ENCODE measurements around the gene EPS15.
"Not testable (repeated sequence)": the region's sequence is repeated elsewhere in the genome, so short reads cannot be mapped to it uniquely, and the experiment has no call there.

Gene EPS15

GRCh38 chr1:51421964-51422363, 97.1 kb downstream of the EPS15 start:
- DNase-seq (ENCODE audit: low spot score): peak; percentile 18
- TF ChIP-seq CTCF (IDR thresholded peaks at IDR 0.05; ENCODE audit: extremely low read depth, missing control alignments): no peak

GRCh38 chr1:51420867-51421627, 98.0 kb downstream of the EPS15 start:
- TF ChIP-seq CTCF (IDR thresholded peaks at IDR 0.05; ENCODE audit: extremely low read depth, missing control alignments): no peak
- DNase-seq (ENCODE audit: low spot score): no peak

- DNase-seq (ENCODE audit: low spot score): no peak
- TF ChIP-seq CTCF (IDR thresholded peaks at IDR 0.05; ENCODE audit: extremely low read depth, missing control alignments): no peak
These were observed 100.6 kb downstream of the EPS15 start for GRCh38 chr1:51418384-51418959.

GRCh38 chr1:51417496-51418383, 101.3 kb downstream of the EPS15 start:
- no peak for TF ChIP-seq CTCF (IDR thresholded peaks at IDR 0.05; ENCODE audit: extremely low read depth, missing control alignments)
- no peak for DNase-seq (ENCODE audit: low spot score)

- no peak for DNase-seq (ENCODE audit: low spot score)
- no peak for TF ChIP-seq CTCF (IDR thresholded peaks at IDR 0.05; ENCODE audit: extremely low read depth, missing control alignments)
These were observed 102.2 kb downstream of the EPS15 start for GRCh38 chr1:51416910-51417309.

- no peak for DNase-seq (ENCODE audit: low spot score)
- TF ChIP-seq CTCF (IDR thresholded peaks at IDR 0.05; ENCODE audit: extremely low read depth, missing control alignments): no peak
These were observed 103.1 kb downstream of the EPS15 start for GRCh38 chr1:51415963-51416362.

GRCh38 chr1:51414811-51415210, 104.3 kb downstream of the EPS15 start:
- no peak for DNase-seq (ENCODE audit: low spot score)
- TF ChIP-seq CTCF (IDR thresholded peaks at IDR 0.05; ENCODE audit: extremely low read depth, missing control alignments): no peak

GRCh38 chr1:51411820-51412219, 107.2 kb downstream of the EPS15 start:
- DNase-seq (ENCODE audit: low spot score): not testable (repeated sequence)

Measured in GM20000 (cell line).